GM12864 (cell line): Measurements from ENCODE around the gene MARK2.
A peak's percentile ranks its signal among the peaks of the same experiment; 100 is the strongest.

Experiments used
- DNase-seq: peaks from one replicate; pipeline ENCODE4 v3.0.0-alpha.2; 2011; ENCODE audit warnings: low read depth
- H3K4me3 ChIP-seq: 2 replicates; pipeline ENCODE4 v1.5.1; 2011; ENCODE audit warnings: mild to moderate bottlenecking, low read depth, low read length, control low read depth
- CTCF ChIP-seq: IDR thresholded peaks from 2 replicates; pipeline ENCODE4 v1.5.1; 2011; ENCODE audit warnings: low read depth, mild to moderate bottlenecking, moderate library complexity, low read length, control low read depth, inconsistent platforms; ENCODE audit errors: missing control alignments

The MARK2 gene

GRCh38 chr11:63933459-63933858 is 94.5 kb downstream of the MARK2 start:
- no peak overlapping the region for H3K4me3 ChIP-seq
- no peak for TF ChIP-seq CTCF
- no peak for DNase-seq

- peak; percentile 3 for TF ChIP-seq CTCF
- H3K4me3 ChIP-seq = peak overlapping the region; percentile 67
- DNase-seq = no peak
These were observed 99.0 kb downstream of the MARK2 start for GRCh38 chr11:63937713-63938478.

- no peak for TF ChIP-seq CTCF
- peak; percentile 90 for DNase-seq
- peak within 1 kb of the TSS; percentile 68 for H3K4me3 ChIP-seq
These were observed 99.8 kb downstream of the MARK2 start, which contains the start of gene NAA40 for GRCh38 chr11:63938479-63939396. Gene NAA40 (plus strand): TSS chr11:63939002. CDS start chr11:63939097, 95 bp downstream.

- peak overlapping the region; percentile 68 for H3K4me3 ChIP-seq
- DNase-seq = no peak
- no peak for TF ChIP-seq CTCF
These were observed 100.5 kb downstream of the MARK2 start for GRCh38 chr11:63939397-63939891.

GRCh38 chr11:63940786-63941185 is 101.9 kb downstream of the MARK2 start:
- no peak overlapping the region for H3K4me3 ChIP-seq
- DNase-seq = no peak
- no peak for TF ChIP-seq CTCF

GRCh38 chr11:63941901-63942300 is 103.0 kb downstream of the MARK2 start:
- H3K4me3 ChIP-seq = no peak overlapping the region
- DNase-seq = no peak
- no peak for TF ChIP-seq CTCF
